SK-N-DZ (cell line): ENCODE measurements around the gene LRRC75A.
"Not testable (repeated sequence)": the region's sequence is repeated elsewhere in the genome, so short reads cannot be mapped to it uniquely, and the experiment has no call there.

Experiments used
- DNase-seq: peaks from one replicate; pipeline ENCODE4 v3.0.0-alpha.2; 2015; ENCODE audit warnings: low spot score

LRRC75A gene

GRCh38 chr17:16450028-16450427 is 42.0 kb downstream of the LRRC75A start:
- no peak for DNase-seq

GRCh38 chr17:16449121-16449570 is 42.8 kb downstream of the LRRC75A start:
- DNase-seq: no peak

GRCh38 chr17:16448490-16448889 is 43.5 kb downstream of the LRRC75A start:
- DNase-seq: no peak

- DNase-seq: no peak
Measured at GRCh38 chr17:16447676-16448075, 44.3 kb downstream of the LRRC75A start.

GRCh38 chr17:16446338-16446983 is 45.5 kb downstream of the LRRC75A start:
- DNase-seq: no peak

GRCh38 chr17:16444258-16444886 is 47.6 kb downstream of the LRRC75A start:
- DNase-seq: no peak

GRCh38 chr17:16443511-16444257 is 48.3 kb downstream of the LRRC75A start:
- no peak for DNase-seq

GRCh38 chr17:16442594-16443510 is 49.1 kb downstream of the LRRC75A start:
- DNase-seq: no peak

- no peak for DNase-seq
Measured at GRCh38 chr17:16442141-16442540, 49.9 kb downstream of the LRRC75A start.

- DNase-seq: no peak
Measured at GRCh38 chr17:16440901-16441629, 50.9 kb downstream of the LRRC75A start.

- DNase-seq: not testable (repeated sequence)
Measured at GRCh38 chr17:16440354-16440753, 51.6 kb downstream of the LRRC75A start.

GRCh38 chr17:16439811-16440351 is 52.1 kb downstream of the LRRC75A start:
- no peak for DNase-seq

GRCh38 chr17:16439303-16439791 is 52.6 kb downstream of the LRRC75A start:
- no peak for DNase-seq

GRCh38 chr17:16438557-16439302 is 53.3 kb downstream of the LRRC75A start:
- DNase-seq: peak; percentile 100

- DNase-seq: no peak
Measured at GRCh38 chr17:16438173-16438556, 53.8 kb downstream of the LRRC75A start.

GRCh38 chr17:16437083-16437482 is 54.9 kb downstream of the LRRC75A start:
- DNase-seq: no peak

GRCh38 chr17:16435925-16436886 is 55.8 kb downstream of the LRRC75A start:
- DNase-seq: no peak

- DNase-seq: peak; percentile 51
Measured at GRCh38 chr17:16434662-16435061, 57.3 kb downstream of the LRRC75A start.
